Adrenal gland (tissue), 12 donors: ENCODE measurements around the gene C6orf89. TPM values are rescaled to one million over a fixed set of nuclear protein-coding genes. Genes with fewer than 3 reads are reported as not detected.

Experiments used
- DNase-seq, 7 donors: peaks; one replicate each; pipeline ENCODE4 v3.0.0-alpha.2; 2019 to 2020
- H3K27ac ChIP-seq, 5 donors: fragments of 200-600 bp; sonication (generic) in 4 of 5; 1 replicate in 3 of 5; 2 replicates in 2 of 5; pipeline versions ENCODE4 v1.5.1 to v1.8.0; 2016 to 2020; ENCODE audit warnings: mild to moderate bottlenecking in 1 of 5
- H3K27me3 ChIP-seq: fragments of 200-600 bp; 2 replicates; pipeline ENCODE4 v1.8.0; 2021
- H3K36me3 ChIP-seq, 2 donors: fragments of 200-600 bp; replicated peaks in 1 of 2; 1 replicate in 1 of 2; 2 replicates in 1 of 2; pipeline versions ENCODE4 v1.5.1 to v1.8.0; 2018 to 2022
- H3K4me1 ChIP-seq, 2 donors: fragments of 200-600 bp; replicated peaks in 1 of 2; 1 replicate in 1 of 2; 2 replicates in 1 of 2; pipeline versions ENCODE4 v1.5.1 to v1.8.0; 2018 to 2021
- H3K4me3 ChIP-seq, 4 donors: fragments of 200-600 bp; sonication (generic) in 3 of 4; one replicate each; pipeline ENCODE4 v1.5.1; 2016 to 2018
- H3K9me3 ChIP-seq, 3 donors: fragments of 200-600 bp; sonication (generic) in 1 of 3; replicated peaks in 1 of 3; 1 replicate in 2 of 3; 2 replicates in 1 of 3; pipeline versions ENCODE4 v1.5.1 to v1.8.0; 2016 to 2021
- POLR2A ChIP-seq, 2 donors: fragments of 450-650 bp; IDR thresholded peaks; one replicate each; pipeline ENCODE4 v1.6.1; 2017; ENCODE audit warnings: antibody characterized with exemption in 2 of 2, mild to moderate bottlenecking in 2 of 2, moderate library complexity in 1 of 2
- WGBS, 4 donors: extraction: QIAGEN DNeasy Blood & Tissue Kit in 2 of 4; methylation state at CpG; one replicate each; pipeline versions ENCODE4 v1.1.5 to v1.1.7; 2013 to 2017; 5-methylcytosine and 5-hydroxymethylcytosine counted together
- intact Hi-C, 2 donors: fragments of 100-400 bp; cut with DNase I; formaldehyde crosslinking; loops; one replicate each; pipeline versions ENCODE4 v1.14.1 to v1.15.0; 2022 to 2023
- polyA plus RNA-seq, 3 donors: library from polyadenylated mRNA; stranded (reverse); fragments of 200-250 nt in 2 of 3; fragments of 350-450 nt in 1 of 3; fragmentation: Illumina TruSeq in 1 of 3; extraction: RNeasy Lipid Tissue Mini Kit (QIAGEN cat#74804) in 1 of 3; gene quantifications; one replicate each; pipeline ENCODE4 v1.2.3, GENCODE V29; 2013 to 2014
- total RNA-seq, 9 donors: library from RNA; depleted of rRNA in 4 of 9; stranded (reverse); fragments of >200 nt in 4 of 9; fragments of 120-200 nt in 1 of 9; fragmentation: NEBNext Ultra II Directional in 1 of 9; extraction: Animal tissue kit (Norgen Biotek cat#: 25700) in 1 of 9; gene quantifications; one replicate each; pipeline versions ENCODE4 v1.1.0 to v1.2.4, GENCODE V29; 2013 to 2023
- TF ChIP-seq, protein P1 (sequence below), 6 experiments: fragments of 450-650 bp in 4 of 6; fragments of 200-600 bp in 2 of 6; sonication (generic) in 1 of 6; IDR thresholded peaks; 1 replicate in 5 of 6; 2 replicates in 1 of 6; pipeline versions ENCODE4 v1.5.1 to v1.8.0; 2016 to 2021; ENCODE audit warnings: antibody characterized with exemption in 6 of 6, mild to moderate bottlenecking in 2 of 6, moderate library complexity in 1 of 6
- donor health status: healthy with polysubstance abuse.
- donor health status: Bipolar disorder and iron deficiency.
- donor health status: DM: yes; HTN: yes; CAD: no.
- donor health status: DM: no; HTN: no; CAD: no.
- donor health status: DM: no; HTN: no; CAD: no.
- donor health status: DM: yes; HTN: yes; CAD: no.

The C6orf89 gene
- total and polyA plus RNA-seq, 12 donors: 17.5 to 107 (median 75.7) TPM

DNA sequence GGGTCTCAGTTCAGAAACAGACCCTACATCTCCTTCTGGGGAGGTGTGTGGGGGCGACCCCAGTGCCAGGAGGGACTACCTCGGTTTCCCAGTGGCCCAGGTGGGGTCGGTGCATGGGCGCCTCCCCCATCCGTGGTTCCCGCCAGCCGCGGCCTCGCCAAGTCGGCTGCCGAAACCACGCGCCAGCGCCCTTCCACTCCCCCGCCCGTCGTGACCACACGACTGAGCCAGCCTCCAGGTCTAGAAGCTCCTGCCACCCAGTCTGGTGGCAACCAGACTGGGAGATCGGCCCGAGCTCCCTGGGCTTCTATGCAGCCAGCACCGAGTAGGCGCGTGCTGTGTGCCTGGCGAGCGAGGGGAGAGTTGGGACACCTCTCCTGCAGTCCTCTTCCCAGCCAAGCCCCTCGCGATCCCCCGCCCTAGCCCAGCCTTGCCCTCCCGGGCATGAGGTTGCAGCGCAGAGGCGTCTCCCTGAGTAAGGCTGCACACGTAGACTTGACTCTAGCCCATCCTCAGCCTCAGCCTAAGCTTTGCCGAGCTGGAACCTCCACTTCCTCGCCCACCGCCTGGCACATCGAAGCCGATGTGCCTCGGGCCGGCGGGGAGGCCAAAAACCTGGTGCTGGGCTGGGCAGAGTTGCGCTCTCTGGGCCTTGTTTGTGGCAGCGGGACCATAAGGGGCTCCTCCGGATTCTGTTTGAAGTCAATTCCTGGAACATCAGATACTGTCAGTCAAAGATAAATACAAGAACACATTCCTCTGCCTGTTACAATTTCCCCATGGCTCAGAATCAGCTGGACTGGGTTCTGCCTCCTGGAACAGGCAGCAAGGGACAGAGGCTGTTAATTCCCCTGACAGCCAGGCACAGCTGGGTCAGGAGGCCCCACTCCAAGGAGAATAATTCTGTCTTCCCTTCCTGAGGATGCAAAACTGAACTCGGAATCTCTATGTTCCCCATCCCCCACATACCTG is 45.0 kb upstream of the C6orf89 start:
- 28 to 47% (median 31%) methylated on average over 13 to 44 of the region's 44 CpGs for WGBS, 4 donors
- intact Hi-C loops: no loop called here
- Histone ChIP-seq H3K4me3 (peak overlapping the region in 1 of 4 donors; percentile 62), H3K36me3 (no peaks in the 10 kb centered on the region), H3K9me3 (no peaks in the 10 kb centered on the region), H3K27me3 (no peaks in the 10 kb centered on the region), H3K4me1 (peaks cover 15 to 18% of the 10 kb centered on the region in 2 donors), H3K27ac (no peak overlapping the region)
- DNase-seq: no peak
- no peak for TF ChIP-seq POLR2A (IDR thresholded peaks at IDR 0.05)
- TF ChIP-seq, protein P1, sequence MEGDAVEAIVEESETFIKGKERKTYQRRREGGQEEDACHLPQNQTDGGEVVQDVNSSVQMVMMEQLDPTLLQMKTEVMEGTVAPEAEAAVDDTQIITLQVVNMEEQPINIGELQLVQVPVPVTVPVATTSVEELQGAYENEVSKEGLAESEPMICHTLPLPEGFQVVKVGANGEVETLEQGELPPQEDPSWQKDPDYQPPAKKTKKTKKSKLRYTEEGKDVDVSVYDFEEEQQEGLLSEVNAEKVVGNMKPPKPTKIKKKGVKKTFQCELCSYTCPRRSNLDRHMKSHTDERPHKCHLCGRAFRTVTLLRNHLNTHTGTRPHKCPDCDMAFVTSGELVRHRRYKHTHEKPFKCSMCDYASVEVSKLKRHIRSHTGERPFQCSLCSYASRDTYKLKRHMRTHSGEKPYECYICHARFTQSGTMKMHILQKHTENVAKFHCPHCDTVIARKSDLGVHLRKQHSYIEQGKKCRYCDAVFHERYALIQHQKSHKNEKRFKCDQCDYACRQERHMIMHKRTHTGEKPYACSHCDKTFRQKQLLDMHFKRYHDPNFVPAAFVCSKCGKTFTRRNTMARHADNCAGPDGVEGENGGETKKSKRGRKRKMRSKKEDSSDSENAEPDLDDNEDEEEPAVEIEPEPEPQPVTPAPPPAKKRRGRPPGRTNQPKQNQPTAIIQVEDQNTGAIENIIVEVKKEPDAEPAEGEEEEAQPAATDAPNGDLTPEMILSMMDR (IDR thresholded peaks at IDR 0.05): no peak

DNA sequence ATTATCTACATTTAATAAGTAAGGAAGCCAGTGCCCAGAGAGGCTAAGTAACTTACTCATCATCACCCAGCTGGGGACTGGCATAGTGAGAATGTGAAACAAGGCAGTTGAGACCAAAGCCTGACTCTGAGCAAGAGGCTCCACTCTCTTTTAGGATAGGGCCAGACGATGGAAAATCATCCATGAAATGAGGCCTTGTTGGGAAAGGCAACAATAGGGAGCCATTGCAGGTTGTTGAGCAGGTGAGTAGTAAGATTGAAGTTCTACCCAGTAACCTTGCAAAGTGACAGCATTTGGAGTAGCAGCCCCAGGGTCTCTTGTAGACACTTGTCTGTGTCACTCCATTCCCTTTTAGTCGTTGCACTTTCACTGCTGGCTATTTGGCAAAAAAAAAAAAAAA is 44.0 kb upstream of the C6orf89 start:
- H3K27me3 ChIP-seq: no peaks in the 10 kb centered on the region
- H3K4me1 ChIP-seq: peaks cover 15 to 18% of the 10 kb centered on the region in 2 donors
- H3K4me3 ChIP-seq: no peak overlapping the region
- 82 to 96% (median 89%) methylated on average over 2 of the region's 2 CpGs for WGBS, 4 donors
- DNase-seq: no peak
- H3K27ac ChIP-seq: no peak overlapping the region
- no peaks in the 10 kb centered on the region for H3K36me3 ChIP-seq
- TF ChIP-seq, protein P1 (IDR thresholded peaks at IDR 0.05): no peak
- TF ChIP-seq POLR2A (IDR thresholded peaks at IDR 0.05): no peak
- no peaks in the 10 kb centered on the region for H3K9me3 ChIP-seq
- intact Hi-C loops: no loop called here

DNA sequence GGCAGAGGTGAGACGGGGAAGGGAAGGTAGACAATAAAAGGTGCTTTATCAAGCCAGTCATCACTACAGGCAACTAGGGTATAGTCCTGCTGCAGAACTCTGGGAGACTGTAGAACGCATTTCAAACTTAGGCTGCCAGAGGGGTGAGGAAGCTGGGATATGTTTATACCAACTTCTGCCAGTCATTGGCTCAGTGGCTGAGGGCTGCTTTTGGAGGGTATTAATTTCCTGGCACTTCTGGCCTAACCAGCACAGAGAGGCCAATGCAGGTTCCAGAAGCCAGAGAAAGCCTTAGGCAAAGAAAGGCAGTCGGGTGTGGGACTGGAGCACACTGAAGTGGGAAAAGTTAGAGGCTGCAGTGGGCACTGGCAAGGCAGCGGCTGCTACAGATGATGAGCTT is 42.6 kb upstream of the C6orf89 start:
- intact Hi-C loops: no loop called here
- H3K36me3 ChIP-seq: no peaks in the 10 kb centered on the region
- no peak for DNase-seq
- no peaks in the 10 kb centered on the region for H3K27me3 ChIP-seq
- H3K9me3 ChIP-seq: no peaks in the 10 kb centered on the region
- TF ChIP-seq POLR2A (IDR thresholded peaks at IDR 0.05): no peak
- TF ChIP-seq, protein P1 (IDR thresholded peaks at IDR 0.05): no peak
- WGBS, 4 donors: 92 to 100% (median 98%) methylated on average over 4 of the region's 4 CpGs
- no peak overlapping the region for H3K27ac ChIP-seq
- no peak overlapping the region for H3K4me3 ChIP-seq
- peaks cover 15 to 18% of the 10 kb centered on the region in 2 donors for H3K4me1 ChIP-seq

DNA sequence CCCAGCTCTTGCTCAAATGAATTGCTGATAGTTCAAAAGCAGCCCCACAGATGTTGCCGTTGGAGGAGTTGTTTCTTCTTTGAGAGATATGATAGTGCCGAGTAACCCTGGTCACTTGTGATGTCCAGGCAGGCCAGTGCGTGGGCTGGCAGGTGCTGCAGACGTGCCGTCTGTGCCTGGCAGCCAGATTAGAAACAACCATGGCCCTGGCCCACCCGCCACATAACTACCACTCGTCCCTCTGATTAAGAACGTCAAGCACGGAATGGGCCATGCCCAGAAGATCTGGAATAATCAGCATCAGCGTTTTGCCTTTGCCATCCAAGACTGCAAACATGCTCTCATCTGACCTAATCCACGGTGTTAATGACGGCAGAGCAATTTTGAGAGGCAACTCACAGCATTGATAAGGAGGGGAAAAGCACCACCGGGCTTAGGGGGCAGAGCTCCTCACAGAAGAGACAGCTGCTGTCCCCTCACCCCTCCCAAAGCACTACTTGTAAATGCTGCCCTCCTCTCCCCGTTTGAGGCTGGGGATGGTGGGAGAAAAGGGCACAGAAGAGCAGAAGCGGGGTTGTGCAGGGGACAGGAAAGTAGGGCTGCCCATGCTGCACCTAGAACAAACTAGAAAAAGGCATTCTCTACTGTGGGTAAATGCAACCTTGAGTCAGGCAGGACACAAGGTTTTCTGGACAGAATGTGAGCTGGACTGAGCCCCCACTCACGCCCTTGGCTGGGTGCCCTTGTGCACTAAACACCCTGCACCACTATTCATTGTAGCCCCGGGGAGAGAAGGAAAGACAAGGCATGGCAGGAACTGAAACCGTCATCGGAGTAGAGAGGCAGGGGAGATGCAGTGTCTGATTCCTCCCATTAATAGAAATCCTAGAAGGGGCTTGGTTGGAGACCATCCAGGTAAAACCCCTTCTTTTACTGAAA is 41.3 kb upstream of the C6orf89 start:
- Histone ChIP-seq H3K27me3 (no peaks in the 10 kb centered on the region), H3K4me1 (peaks cover 11 to 23% of the 10 kb centered on the region in 2 donors), H3K27ac (no peak overlapping the region), H3K4me3 (no peak overlapping the region), H3K9me3 (no peaks in the 10 kb centered on the region), H3K36me3 (no peaks in the 10 kb centered on the region)
- WGBS, 4 donors: 76 to 81% (median 80%) methylated on average over 19 of the region's 19 CpGs
- intact Hi-C loops: loop anchor here in 1 of 2 donors (5.0 kb wide), 1 partner anchor 77 kb away; no protein-coding TSS in a partner anchor
- TF ChIP-seq POLR2A (IDR thresholded peaks at IDR 0.05): no peak
- TF ChIP-seq, protein P1 (IDR thresholded peaks at IDR 0.05): no peak
- no peak for DNase-seq
